HG02588 (cell line): ENCODE measurements around the gene TMEM88.
"Not testable (repeated sequence)": the region's sequence is repeated elsewhere in the genome, so short reads cannot be mapped to it uniquely, and the experiment has no call there.

Experiments
- ATAC-seq: cut with Tn5 transposase; IDR thresholded peaks from one replicate; pipeline ENCODE4 v1.9.1; 2021; ENCODE audit warnings: mild to moderate bottlenecking, moderate library complexity; ENCODE audit not compliant: unreplicated experiment

Gene TMEM88, protein sequence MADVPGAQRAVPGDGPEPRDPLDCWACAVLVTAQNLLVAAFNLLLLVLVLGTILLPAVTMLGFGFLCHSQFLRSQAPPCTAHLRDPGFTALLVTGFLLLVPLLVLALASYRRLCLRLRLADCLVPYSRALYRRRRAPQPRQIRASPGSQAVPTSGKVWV

DNA sequence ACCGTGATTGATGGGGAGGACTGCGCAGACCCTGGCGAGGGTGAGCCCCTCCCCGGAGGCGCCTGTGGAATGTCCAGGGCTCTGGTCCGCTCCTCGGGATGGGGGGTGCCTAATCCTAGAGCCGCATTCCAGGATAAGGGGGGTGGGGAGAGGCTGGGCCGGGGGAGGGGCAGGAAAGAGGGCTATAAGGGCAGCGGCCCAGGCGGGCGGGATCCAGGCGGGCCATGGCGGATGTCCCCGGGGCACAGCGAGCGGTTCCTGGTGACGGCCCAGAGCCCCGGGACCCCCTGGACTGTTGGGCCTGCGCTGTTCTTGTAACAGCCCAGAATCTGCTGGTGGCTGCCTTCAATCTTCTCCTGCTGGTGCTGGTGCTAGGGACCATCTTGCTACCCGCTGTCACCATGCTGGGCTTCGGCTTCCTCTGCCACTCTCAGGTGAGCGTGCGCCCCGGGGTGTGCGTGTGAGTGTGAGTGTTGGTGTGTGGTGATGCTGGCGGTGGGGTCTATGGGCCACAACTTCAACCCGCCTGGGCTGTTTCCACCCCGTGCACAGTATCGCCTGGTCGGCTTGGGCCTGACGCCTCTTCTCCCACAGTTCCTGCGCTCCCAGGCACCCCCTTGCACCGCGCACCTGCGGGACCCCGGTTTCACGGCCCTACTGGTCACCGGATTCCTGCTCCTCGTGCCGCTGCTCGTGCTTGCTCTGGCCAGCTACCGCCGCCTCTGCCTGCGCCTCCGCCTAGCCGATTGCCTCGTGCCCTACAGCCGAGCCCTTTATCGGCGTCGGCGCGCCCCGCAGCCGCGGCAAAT is at the start of gene TMEM88:
TSS of gene TMEM88 (plus strand) at position 216 of the 809 bp plus-strand sequence. CDS start at position 225, 9 bp downstream.
- ATAC-seq = no peak

DNA sequence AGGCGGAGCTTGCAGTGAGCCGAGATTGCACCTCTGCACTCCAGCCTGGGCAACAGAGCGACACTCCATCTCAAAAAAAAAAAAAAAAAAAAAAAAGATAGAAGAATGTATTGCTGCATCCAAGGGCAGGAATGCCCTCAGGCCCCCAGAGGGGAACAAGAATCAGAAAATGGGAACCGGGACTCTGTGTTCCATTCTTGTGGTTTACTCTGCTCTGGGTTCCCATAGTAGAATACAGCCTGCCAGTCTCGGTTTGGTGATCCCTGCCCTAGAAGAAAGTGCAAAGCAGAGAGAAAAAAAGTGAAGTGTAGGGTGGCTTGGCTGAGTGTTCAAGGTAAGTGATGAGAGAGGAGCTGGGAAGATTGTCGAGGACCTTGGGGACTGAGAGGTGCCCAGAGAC is 48.3 kb upstream of the TMEM88 start:
- no peak for ATAC-seq

- ATAC-seq = no peak
These were observed 47.7 kb upstream of the TMEM88 start for GRCh38 chr17:7807206-7807605.

GRCh38 chr17:7809086-7809790 is 45.6 kb upstream of the TMEM88 start:
- no peak for ATAC-seq

GRCh38 chr17:7809791-7810343 is 45.0 kb upstream of the TMEM88 start:
- not testable (repeated sequence) for ATAC-seq

GRCh38 chr17:7811251-7811650 is 43.6 kb upstream of the TMEM88 start:
- ATAC-seq = no peak

- no peak for ATAC-seq
These were observed 39.9 kb upstream of the TMEM88 start for GRCh38 chr17:7814969-7815368.

- no peak for ATAC-seq
These were observed 37.8 kb upstream of the TMEM88 start for GRCh38 chr17:7816926-7817642.

- no peak for ATAC-seq
These were observed 37.3 kb upstream of the TMEM88 start for GRCh38 chr17:7817643-7817964.

DNA sequence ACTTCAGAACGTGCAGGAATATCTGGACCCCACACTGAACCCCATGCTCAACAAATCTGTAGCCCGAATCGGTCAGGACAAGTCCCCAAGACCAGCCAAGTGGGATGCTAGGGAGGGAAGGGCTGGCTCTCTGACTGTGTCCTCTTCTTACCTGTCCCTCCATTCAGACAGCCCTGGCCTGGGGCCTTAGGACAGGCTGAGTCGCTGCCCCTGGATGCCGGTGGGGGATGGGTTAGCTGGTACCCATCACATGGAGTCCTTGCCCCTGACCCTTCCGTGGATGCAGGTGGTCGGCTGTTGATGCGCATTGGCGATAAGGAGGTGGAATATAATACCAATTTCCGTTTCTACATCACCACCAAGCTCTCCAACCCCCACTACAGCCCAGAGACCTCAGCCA is 36.8 kb upstream of the TMEM88 start:
- no peak for ATAC-seq

DNA sequence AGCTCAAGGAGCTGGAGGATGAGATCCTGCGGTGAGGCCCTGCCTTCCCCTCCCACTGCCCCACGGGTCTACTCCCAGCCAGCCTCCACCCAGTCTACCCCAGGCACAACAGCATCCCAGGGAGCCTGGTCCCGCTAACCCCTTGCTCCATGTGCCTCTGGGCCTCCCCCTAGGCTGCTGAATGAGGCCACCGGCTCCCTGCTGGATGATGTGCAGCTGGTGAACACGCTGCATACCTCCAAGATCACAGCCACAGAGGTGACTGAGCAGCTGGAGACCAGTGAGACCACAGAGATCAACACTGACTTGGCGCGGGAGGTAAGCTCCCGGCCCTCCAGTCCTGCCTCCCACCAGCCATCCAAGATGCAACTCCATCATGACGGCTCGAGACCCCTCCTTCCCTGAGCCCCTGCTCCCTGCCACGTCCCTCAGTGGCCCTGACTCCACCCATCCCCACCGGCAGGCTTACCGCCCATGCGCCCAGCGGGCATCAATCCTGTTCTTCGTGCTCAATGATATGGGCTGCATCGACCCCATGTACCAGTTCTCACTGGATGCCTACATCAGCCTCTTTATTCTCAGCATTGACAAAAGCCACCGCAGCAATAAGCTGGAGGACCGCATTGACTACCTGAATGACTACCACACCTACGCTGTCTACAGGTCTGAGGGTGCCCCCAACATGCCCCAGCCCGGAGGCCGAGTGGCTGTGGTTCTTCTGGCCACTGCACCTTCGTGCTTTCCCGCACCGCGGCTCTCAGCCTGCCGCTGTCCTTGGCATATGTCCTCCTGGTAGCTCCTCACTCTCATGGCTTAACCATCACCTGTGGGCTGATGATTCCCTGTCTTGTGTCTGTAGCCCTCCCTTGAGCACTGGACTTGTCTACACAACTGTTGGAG is 35.9 kb upstream of the TMEM88 start:
- ATAC-seq = no peak

DNA sequence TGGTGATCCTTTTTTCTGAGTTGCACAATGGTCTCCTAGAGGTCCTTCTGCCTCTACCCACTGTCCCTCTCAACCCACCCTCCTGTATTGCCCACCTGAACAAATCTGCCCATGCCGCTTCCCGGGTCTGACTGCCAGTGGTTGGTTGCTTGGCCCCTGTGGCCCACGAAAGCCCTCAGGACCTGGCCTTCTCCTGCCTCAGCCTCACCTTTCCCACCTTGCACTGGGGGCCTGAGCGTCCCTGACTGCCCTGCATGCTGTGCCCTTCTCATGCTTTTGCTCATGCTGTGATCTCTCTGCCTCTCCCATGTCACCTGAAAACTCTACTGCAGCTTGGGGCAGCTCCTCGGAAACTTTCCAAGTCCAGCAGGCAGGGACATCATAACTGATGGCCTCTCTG is 34.6 kb upstream of the TMEM88 start:
- no peak for ATAC-seq

DNA sequence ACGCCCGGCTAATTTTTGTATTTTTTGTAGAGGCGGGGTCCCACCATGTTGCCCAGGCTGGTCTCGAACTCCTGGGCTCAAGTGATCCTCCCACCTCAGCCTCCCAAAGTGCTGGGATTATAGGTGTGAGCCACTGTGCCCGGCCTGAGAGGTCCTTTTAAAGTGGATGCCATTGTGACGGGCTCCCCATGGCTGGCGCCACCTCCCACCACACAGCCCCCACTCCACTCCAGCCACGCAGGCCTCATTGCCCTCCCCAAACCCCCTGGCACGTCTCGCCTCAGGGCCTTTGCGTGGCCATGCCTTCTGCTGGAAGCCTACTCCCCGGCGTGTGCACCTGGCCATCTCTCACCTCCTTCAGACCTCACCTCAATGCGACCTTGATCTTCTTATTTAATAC is 32.7 kb upstream of the TMEM88 start:
- no peak for ATAC-seq

- ATAC-seq = no peak
These were observed 31.3 kb upstream of the TMEM88 start for GRCh38 chr17:7823581-7824001.

- ATAC-seq = no peak
These were observed 30.6 kb upstream of the TMEM88 start for GRCh38 chr17:7824021-7824924.

- no peak for ATAC-seq
These were observed 29.5 kb upstream of the TMEM88 start for GRCh38 chr17:7825206-7825990.

DNA sequence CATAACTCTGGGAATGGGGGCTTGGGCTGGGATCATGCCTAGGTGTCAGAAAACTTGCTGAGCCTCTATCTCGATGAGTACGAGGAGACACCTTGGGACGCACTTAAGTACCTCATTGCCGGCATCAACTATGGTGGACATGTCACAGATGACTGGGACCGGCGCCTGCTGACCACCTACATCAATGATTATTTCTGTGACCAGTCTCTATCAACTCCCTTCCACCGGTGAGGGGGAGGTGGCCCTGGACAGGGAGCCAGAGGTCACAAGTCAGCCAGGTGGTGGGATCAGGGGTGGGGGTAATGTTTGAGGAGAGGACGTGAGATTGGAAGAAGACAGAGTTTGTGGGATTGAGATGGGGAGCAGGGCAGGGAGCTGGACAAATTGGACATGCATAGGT is 24.2 kb upstream of the TMEM88 start:
- no peak for ATAC-seq

GRCh38 chr17:7831233-7831632 is 23.6 kb upstream of the TMEM88 start:
- no peak for ATAC-seq
